ENCODE data around the gene PITPNM3.

The PITPNM3 gene

GRCh38 chr17:6525141-6525540 lies 31.2 kb downstream of the PITPNM3 start:
- no peak for DNase-seq

GRCh38 chr17:6524520-6524919 lies 31.8 kb downstream of the PITPNM3 start:
- no peak for DNase-seq

- DNase-seq = no peak
These were observed 32.5 kb downstream of the PITPNM3 start for GRCh38 chr17:6523809-6524355.

GRCh38 chr17:6523330-6523729 lies 33.0 kb downstream of the PITPNM3 start:
- DNase-seq = no peak

GRCh38 chr17:6521586-6521985 lies 34.8 kb downstream of the PITPNM3 start:
- DNase-seq = no peak

- DNase-seq = no peak
These were observed 39.3 kb downstream of the PITPNM3 start for GRCh38 chr17:6517062-6517461.

GRCh38 chr17:6514371-6514770 lies 42.0 kb downstream of the PITPNM3 start:
- no peak for DNase-seq

GRCh38 chr17:6512552-6512951 lies 43.8 kb downstream of the PITPNM3 start:
- DNase-seq = no peak

GRCh38 chr17:6510321-6510977 lies 45.9 kb downstream of the PITPNM3 start:
- DNase-seq = no peak

- no peak for DNase-seq
These were observed 46.4 kb downstream of the PITPNM3 start for GRCh38 chr17:6509921-6510320.

- DNase-seq = no peak
These were observed 47.2 kb downstream of the PITPNM3 start for GRCh38 chr17:6509031-6509771.

GRCh38 chr17:6508519-6509030 lies 47.8 kb downstream of the PITPNM3 start:
- DNase-seq = no peak

- DNase-seq = no peak
These were observed 48.3 kb downstream of the PITPNM3 start for GRCh38 chr17:6508016-6508415.

- DNase-seq = no peak
These were observed 48.8 kb downstream of the PITPNM3 start for GRCh38 chr17:6507535-6507934.

- DNase-seq = no peak
These were observed 49.6 kb downstream of the PITPNM3 start for GRCh38 chr17:6506679-6507231.

GRCh38 chr17:6505425-6506142 lies 50.8 kb downstream of the PITPNM3 start:
- no peak for DNase-seq

GRCh38 chr17:6503641-6504195 lies 52.6 kb downstream of the PITPNM3 start:
- no peak for DNase-seq

GRCh38 chr17:6502871-6503509 lies 53.4 kb downstream of the PITPNM3 start:
- DNase-seq = no peak

GRCh38 chr17:6502142-6502541 lies 54.2 kb downstream of the PITPNM3 start:
- DNase-seq = no peak

GRCh38 chr17:6501359-6501758 lies 55.0 kb downstream of the PITPNM3 start:
- DNase-seq = no peak

GRCh38 chr17:6498901-6499540 lies 57.3 kb downstream of the PITPNM3 start:
- DNase-seq = no peak

GRCh38 chr17:6498356-6498755 lies 58.0 kb downstream of the PITPNM3 start:
- DNase-seq = no peak

All from activated naive CD4-positive, alpha-beta T cell (primary cell).